Activated CD8-positive, alpha-beta memory T cell treated with anti-CD3 and anti-CD28 coated beads for 36 hours (primary cell): ENCODE results near the gene PTMA. TPM values are rescaled to one million over a fixed set of nuclear protein-coding genes. Genes with fewer than 3 reads are reported as not detected.
"Not testable (repeated sequence)": the region's sequence is repeated elsewhere in the genome, so short reads cannot be mapped to it uniquely, and the experiment has no call there.

Source experiments
- CTCF ChIA-PET: fragments of 350-600 bp; sonication (Branson Sonifier 250); formaldehyde crosslinking; loops from one replicate; lab custom pipeline; 2021; ENCODE audit warnings: antibody characterized with exemption; lab: Charles Lee
- POLR2A ChIA-PET: fragments of 350-600 bp; sonication (Branson Sonifier 250); formaldehyde crosslinking; loops from one replicate; lab custom pipeline; 2021; ENCODE audit warnings: antibody characterized with exemption; lab: Charles Lee
- total RNA-seq, 2 experiments: library from RNA; stranded (reverse); gene quantifications; one replicate each; pipeline ENCODE4 v1.2.3, GENCODE V29; 2021

The PTMA gene
- total RNA-seq, 2 experiments from 2014 or later = 2,458 to 2,489 TPM

- ChIA-PET CTCF (no interaction called here), POLR2A (no interaction called here)
Observed at GRCh38 chr2:231720292-231720986, 12.1 kb downstream of the PTMA start.

- POLR2A ChIA-PET = no interaction called here
- CTCF ChIA-PET = interaction anchor here (0.9 to 1.6 kb wide), 3 partner anchors 9 to 47 kb away, joined by 3 to 4 read pairs (median 3); no protein-coding TSS in a partner anchor
Observed at GRCh38 chr2:231720987-231721966, 13.0 kb downstream of the PTMA start.

GRCh38 chr2:231722721-231723307, 14.5 kb downstream of the PTMA start:
- ChIA-PET POLR2A (no interaction called here), CTCF (interaction anchor here (1.6 kb wide), 1 partner anchor 48 kb away, joined by 4 read pairs; no protein-coding TSS in a partner anchor)

- ChIA-PET CTCF (interaction anchor here (1.0 to 2.4 kb wide), 2 partner anchors 11 to 42 kb away, joined by 3 to 13 read pairs; no protein-coding TSS in a partner anchor), POLR2A (no interaction called here)
Observed at GRCh38 chr2:231725476-231725875, 17.2 kb downstream of the PTMA start.

- ChIA-PET POLR2A (no interaction called here), CTCF (interaction anchor here (0.6 to 2.4 kb wide), 2 partner anchors 12 to 76 kb away, joined by 3 to 13 read pairs; no protein-coding TSS in a partner anchor)
Observed at GRCh38 chr2:231726276-231726675, 18.0 kb downstream of the PTMA start.

GRCh38 chr2:231727621-231728020, 19.3 kb downstream of the PTMA start:
- ChIA-PET CTCF (interaction anchor here (0.7 kb wide), 3 partner anchors 17 to 51 kb away, joined by 3 read pairs; no protein-coding TSS in a partner anchor), POLR2A (no interaction called here)

GRCh38 chr2:231732604-231733003, 24.3 kb downstream of the PTMA start:
- ChIA-PET CTCF (no interaction called here), POLR2A (no interaction called here)

- POLR2A ChIA-PET = no interaction called here
- CTCF ChIA-PET = interaction anchor here (1.3 to 1.6 kb wide), 2 partner anchors 23 to 50 kb away, joined by 3 read pairs; no protein-coding TSS in a partner anchor
Observed at GRCh38 chr2:231737761-231738160, 29.4 kb downstream of the PTMA start.

GRCh38 chr2:231743376-231744116, 35.2 kb downstream of the PTMA start:
- CTCF ChIA-PET = no interaction called here
- POLR2A ChIA-PET = interaction anchor here (0.8 kb wide), 1 partner anchor 239 kb away, joined by 5 read pairs; no protein-coding TSS in a partner anchor

GRCh38 chr2:231745303-231746038, 37.1 kb downstream of the PTMA start:
- POLR2A ChIA-PET = interaction anchor here (0.9 kb wide), 1 partner anchor 36 kb away, joined by 3 read pairs; no protein-coding TSS in a partner anchor
- CTCF ChIA-PET = interaction anchor here (0.5 to 0.9 kb wide), 3 partner anchors 10 to 71 kb away, joined by 3 to 6 read pairs (median 3); no protein-coding TSS in a partner anchor

GRCh38 chr2:231748153-231748896, 40.0 kb downstream of the PTMA start:
- CTCF ChIA-PET, POLR2A ChIA-PET: not testable (repeated sequence)

GRCh38 chr2:231749016-231749415, 40.7 kb downstream of the PTMA start:
- CTCF ChIA-PET = interaction anchor here (0.7 kb wide), 1 partner anchor 150 kb away, joined by 3 read pairs; no protein-coding TSS in a partner anchor

GRCh38 chr2:231751042-231751815, 42.9 kb downstream of the PTMA start:
- POLR2A ChIA-PET = no interaction called here
- CTCF ChIA-PET = interaction anchor here (0.7 kb wide), 2 partner anchors 138 to 238 kb away, joined by 3 to 4 read pairs; no protein-coding TSS in a partner anchor

More at GRCh38 chr2:231749016-231749415, 40.7 kb downstream of the PTMA start:
- POLR2A ChIA-PET = not testable (repeated sequence)

- CTCF ChIA-PET = interaction anchor here (0.8 kb wide), 1 partner anchor 782 kb away, joined by 4 read pairs; no protein-coding TSS in a partner anchor
- POLR2A ChIA-PET = no interaction called here
Observed at GRCh38 chr2:231752061-231752460, 43.7 kb downstream of the PTMA start.

GRCh38 chr2:231761735-231762134, 53.4 kb downstream of the PTMA start:
- ChIA-PET CTCF (no interaction called here), POLR2A (no interaction called here)
